LNCAP (cell line): ENCODE results near the gene ENHO.

Source experiments
- TF ChIP-seq, protein P1 (sequence below): fragments of 450-650 bp; IDR thresholded peaks from 2 replicates; pipeline ENCODE4 v1.5.1; 2017; ENCODE audit warnings: mild to moderate bottlenecking

ENHO gene

DNA sequence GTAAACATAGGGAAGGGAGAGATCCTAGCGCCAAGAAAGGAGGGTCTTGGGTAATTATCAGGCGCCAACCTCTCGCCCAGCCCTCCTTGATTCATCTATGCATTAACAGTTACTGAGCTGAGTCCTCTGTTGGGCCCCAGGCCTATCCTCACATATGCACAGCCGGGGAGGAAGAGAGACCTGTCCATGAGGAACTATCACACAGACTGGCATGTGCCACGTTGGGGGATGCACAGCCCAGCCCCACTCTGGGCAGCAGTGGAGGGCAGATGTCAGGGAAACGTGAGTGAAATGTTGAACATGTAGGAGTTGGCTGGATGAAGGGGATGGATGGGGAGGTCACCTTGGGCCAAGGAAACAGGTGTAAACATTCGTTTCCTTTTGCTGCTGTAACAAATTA is 18.8 kb upstream of the ENHO start:
- TF ChIP-seq, protein P1, sequence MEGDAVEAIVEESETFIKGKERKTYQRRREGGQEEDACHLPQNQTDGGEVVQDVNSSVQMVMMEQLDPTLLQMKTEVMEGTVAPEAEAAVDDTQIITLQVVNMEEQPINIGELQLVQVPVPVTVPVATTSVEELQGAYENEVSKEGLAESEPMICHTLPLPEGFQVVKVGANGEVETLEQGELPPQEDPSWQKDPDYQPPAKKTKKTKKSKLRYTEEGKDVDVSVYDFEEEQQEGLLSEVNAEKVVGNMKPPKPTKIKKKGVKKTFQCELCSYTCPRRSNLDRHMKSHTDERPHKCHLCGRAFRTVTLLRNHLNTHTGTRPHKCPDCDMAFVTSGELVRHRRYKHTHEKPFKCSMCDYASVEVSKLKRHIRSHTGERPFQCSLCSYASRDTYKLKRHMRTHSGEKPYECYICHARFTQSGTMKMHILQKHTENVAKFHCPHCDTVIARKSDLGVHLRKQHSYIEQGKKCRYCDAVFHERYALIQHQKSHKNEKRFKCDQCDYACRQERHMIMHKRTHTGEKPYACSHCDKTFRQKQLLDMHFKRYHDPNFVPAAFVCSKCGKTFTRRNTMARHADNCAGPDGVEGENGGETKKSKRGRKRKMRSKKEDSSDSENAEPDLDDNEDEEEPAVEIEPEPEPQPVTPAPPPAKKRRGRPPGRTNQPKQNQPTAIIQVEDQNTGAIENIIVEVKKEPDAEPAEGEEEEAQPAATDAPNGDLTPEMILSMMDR = no peak

DNA sequence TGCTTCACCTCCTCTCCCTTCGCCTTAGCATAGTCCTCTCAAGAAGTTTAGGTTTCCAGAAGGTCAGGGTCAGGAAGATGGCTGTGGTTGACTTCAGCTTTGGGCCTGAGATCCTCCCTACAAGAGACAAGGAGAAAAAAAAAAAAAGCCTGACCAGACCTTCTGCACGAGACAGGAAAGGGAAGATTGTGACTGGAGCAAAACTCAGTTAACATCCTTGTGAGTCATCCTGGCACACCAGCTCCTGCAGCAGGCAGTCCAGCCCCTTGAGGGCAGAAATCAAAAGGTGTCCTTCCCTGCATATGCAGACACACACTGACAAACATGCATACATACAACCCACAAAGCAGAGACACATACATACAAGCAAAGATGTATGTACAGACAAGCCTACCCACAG is 18.0 kb upstream of the ENHO start:
- TF ChIP-seq, protein P1 = no peak

DNA sequence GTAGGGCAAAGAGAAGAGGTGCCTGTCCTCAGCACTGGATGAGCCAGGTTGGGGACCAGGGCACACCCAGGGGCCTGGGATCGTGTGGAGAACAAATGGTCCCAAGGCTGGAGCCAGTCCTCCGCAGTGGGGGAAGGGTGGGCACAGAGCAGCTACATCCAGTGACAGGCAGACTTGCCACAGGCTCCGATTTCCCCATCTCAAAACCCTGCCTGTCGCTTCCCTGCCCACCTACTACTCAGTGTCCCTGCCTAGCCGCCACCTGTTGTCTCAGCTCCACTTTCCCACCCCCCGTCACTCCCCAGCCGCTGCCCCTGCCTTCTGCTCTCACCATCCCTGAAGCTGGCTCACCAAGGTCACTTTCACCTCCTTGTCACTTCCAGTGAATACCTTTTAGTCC is 13.9 kb upstream of the ENHO start:
- TF ChIP-seq, protein P1 = no peak

DNA sequence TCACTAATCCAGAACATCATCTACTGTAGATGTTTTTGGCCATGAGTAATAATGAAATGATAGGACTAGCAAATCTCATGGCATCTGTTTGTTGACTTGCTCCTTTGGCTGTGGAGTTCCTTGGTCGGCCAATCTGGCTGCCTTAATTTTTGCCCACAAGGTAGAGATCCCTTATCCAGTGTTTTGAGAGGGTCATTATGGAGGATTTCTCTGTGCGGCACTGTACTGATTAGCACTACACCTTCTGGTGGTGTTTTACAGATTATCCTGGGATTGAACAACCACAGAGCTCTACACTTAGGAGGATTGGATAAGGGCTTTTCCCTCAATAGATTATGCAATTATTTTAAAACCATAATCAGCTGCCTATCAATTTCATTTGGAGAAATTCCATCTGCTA is 3.2 kb upstream of the ENHO start:
- TF ChIP-seq, protein P1 = no peak

DNA sequence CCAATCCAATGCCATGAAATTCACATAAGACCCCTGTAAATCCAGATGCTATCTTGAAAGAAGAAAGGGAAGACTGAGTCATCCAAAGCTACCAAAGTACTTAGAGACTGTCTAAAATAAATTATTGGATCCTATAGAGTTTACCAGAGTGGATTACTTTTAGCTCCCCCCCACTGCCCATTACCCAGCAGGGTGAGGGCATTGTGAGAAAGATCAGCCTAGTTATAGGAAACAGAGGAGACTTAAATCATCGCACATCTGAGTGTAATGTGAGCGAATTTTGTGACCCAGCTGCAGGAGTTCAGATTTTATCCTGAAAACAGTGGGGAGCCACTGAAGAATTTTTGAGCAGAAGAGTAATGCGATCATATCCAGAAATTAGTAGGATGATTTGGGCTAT is 1.6 kb upstream of the ENHO start:
- TF ChIP-seq, protein P1 = no peak

DNA sequence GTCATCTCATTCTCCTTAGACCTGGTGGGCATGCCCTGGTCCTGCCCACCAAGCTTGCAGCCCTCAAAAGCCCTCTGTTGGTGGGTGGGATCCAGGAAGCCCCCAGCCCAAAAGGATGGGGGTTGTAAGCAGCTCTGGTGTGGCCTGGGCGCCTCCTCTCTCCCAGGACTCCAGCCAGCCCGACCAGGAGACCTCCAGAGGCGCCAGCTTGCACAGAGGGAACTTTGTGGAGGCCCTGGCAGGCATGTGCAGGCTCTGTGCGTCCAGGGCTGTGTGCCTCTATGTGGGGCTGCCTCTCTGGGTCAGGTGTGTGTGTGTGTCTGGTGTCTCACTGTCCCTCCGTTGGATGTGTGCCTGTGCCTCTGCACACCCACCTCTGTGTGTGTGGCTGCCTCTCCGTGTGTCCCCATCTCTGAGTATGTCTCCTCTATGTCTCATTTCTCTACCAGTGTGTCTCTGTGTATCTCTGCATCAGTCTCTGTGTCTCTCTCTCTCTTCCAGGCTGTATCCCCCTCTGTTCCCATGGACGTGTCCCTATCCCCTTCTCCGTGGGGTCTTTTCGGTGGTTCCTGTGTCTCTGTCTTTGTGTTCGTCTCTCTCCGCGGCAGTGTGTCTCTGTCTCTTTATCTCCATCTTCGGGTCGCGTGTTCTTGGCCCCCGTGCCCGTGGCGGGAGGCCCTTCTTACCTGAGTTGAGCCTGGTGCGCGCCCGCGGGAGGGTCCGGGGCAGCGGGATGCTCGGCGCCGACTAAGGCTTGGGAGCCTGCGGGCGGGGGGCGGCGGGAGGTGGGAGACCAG is 501 bp downstream of the ENHO start:
- TF ChIP-seq, protein P1 = no peak

DNA sequence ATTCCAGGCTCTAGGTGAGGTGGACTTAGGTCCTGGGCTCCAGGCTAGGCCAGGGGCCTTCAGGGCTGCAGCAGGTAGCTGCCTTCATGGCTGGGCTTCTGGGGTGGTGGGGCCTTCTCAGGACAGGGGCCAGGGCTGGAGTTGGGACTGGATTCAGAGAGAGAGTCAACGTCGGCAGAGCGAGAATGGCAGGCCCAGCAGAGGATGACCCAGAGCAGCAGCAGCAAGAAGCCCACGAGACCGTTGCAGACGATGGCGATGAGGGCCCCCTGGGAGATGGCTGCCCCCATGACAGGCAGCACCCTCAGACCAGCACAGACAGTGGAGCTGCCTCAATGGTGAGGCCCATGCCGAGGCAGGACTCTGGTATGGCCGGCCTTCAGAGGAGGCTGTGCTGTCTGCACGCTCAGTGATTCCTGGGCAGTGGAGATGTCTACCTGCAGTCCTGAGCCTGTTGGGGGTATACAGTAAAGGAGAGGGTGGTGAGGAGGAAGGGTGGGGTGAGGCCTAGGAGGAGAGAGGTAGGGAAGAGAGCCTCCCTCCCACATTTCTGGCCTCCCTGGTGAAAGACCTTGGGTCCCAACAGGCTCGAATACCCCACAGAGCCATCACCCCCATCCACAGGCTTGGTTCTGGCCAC is 1.3 kb downstream of the ENHO start:
- TF ChIP-seq, protein P1 = no peak
